ENCODE measurements around the gene ATRNL1. TPM values are rescaled to one million over a fixed set of nuclear protein-coding genes. Genes with fewer than 3 reads are reported as not detected.

Gene ATRNL1
- total RNA-seq, 1 experiment from 2014 or later = 8.8 TPM

DNA sequence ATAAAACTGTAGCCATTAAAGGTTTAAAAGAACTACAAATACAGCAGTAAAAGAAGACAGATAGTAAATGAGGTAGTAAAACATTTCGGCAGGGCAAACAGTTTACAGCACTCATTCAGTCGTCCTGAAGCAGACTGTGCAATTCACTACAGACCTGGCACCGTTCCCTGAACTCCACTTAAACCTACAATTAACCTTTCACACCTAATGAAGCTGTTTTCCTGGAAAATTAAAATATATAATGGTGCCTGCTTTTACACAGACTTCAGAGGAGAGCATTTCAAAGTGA, 844.5 kb downstream of the ATRNL1 start:
- intact Hi-C loops (cut with micrococcal nuclease; ENCODE audit: unreplicated experiment) = no loop called here
- peaks cover 18% of the 10 kb centered on the region for H3K27me3 Mint-ChIP-seq (ENCODE audit: unreplicated experiment)
- CTCF ChIA-PET = no interaction called here
- TF ChIP-seq, protein P1, sequence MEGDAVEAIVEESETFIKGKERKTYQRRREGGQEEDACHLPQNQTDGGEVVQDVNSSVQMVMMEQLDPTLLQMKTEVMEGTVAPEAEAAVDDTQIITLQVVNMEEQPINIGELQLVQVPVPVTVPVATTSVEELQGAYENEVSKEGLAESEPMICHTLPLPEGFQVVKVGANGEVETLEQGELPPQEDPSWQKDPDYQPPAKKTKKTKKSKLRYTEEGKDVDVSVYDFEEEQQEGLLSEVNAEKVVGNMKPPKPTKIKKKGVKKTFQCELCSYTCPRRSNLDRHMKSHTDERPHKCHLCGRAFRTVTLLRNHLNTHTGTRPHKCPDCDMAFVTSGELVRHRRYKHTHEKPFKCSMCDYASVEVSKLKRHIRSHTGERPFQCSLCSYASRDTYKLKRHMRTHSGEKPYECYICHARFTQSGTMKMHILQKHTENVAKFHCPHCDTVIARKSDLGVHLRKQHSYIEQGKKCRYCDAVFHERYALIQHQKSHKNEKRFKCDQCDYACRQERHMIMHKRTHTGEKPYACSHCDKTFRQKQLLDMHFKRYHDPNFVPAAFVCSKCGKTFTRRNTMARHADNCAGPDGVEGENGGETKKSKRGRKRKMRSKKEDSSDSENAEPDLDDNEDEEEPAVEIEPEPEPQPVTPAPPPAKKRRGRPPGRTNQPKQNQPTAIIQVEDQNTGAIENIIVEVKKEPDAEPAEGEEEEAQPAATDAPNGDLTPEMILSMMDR (IDR thresholded peaks at IDR 0.05; ENCODE audit: unreplicated experiment) = no peak
- BruUV-seq (replicated peaks) = no TSS peak
- H3K27ac Mint-ChIP-seq (ENCODE audit: unreplicated experiment) = no peak overlapping the region
- DNase-seq = no peak
- H3K36me3 Mint-ChIP-seq (ENCODE audit: insufficient read depth, unreplicated experiment) = no peaks in the 10 kb centered on the region
- no peak overlapping the region for H3K4me3 Mint-ChIP-seq (ENCODE audit: low read depth, unreplicated experiment)
- H3K9me3 Mint-ChIP-seq (ENCODE audit: low read depth, unreplicated experiment) = peaks cover 2% of the 10 kb centered on the region
- H3K4me1 Mint-ChIP-seq (ENCODE audit: low read depth, unreplicated experiment) = no peaks in the 10 kb centered on the region

DNA sequence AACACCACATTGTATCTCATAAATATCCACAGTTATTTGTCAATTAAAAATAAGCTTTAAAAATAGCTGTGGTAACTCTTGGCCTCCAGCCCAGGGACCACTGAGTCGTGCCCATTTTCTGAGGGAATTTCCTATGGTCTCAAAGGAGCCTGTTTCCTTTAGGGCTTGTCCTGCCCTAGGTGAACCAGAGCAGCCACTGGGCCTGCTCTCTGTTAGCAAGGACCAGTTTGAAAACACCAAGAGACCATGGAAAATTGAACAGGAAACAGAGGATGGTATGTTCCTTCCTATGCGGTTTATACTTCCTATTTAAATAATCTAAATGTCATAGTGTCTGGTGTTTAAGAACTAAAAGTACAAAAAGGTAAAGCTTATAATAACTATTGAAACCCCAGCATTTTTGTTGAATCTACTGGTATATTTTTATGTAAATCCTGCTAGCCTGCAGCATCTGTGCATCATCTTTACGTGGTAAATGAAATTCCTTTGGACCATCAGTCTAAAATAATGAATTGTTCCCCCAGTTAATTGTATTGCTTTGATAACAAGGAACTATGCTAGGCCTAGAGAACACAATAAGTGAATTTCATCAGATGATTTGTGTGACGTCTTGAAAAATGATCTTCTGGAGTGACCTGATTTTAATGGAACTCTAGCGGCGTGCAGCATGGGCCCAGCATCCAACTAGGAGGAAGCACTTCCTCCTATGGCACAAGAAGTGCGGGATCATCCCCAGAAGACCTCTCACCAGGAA, 846.1 kb downstream of the ATRNL1 start:
- intact Hi-C loops (cut with micrococcal nuclease; ENCODE audit: unreplicated experiment) = no loop called here
- no TSS peak for BruUV-seq (replicated peaks)
- Mint-ChIP-seq H3K9me3 (ENCODE audit: low read depth, unreplicated experiment) (peaks cover 2% of the 10 kb centered on the region), H3K4me3 (ENCODE audit: low read depth, unreplicated experiment) (no peak overlapping the region), H3K4me1 (ENCODE audit: low read depth, unreplicated experiment) (no peaks in the 10 kb centered on the region), H3K36me3 (ENCODE audit: insufficient read depth, unreplicated experiment) (no peaks in the 10 kb centered on the region), H3K27ac (ENCODE audit: unreplicated experiment) (no peak overlapping the region), H3K27me3 (ENCODE audit: unreplicated experiment) (peaks cover 13% of the 10 kb centered on the region)
- CTCF ChIA-PET = no interaction called here
- DNase-seq = no peak
- TF ChIP-seq, protein P1 (IDR thresholded peaks at IDR 0.05; ENCODE audit: unreplicated experiment) = no peak

DNA sequence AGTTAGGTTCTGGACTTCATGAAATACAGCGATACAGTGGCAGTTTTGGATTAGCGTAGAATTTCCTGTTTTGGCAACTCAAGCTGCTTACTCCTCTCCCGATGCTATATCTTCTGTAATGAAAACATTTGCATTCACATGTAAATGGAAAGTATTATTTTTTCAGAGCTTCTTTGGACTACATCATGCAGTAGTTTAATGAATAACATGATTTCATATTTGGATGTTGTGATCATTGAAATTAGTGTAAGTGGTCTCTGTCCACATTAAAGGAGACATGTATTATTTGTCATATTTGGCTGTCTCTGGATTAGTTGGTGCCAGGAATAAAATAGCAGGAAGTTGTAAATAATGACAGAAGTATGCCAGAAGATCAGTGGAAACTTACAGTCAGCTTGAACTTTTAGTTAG, 848.2 kb downstream of the ATRNL1 start:
- no TSS peak for BruUV-seq (replicated peaks)
- DNase-seq = no peak
- Mint-ChIP-seq H3K9me3 (ENCODE audit: low read depth, unreplicated experiment) (no peaks in the 10 kb centered on the region), H3K36me3 (ENCODE audit: insufficient read depth, unreplicated experiment) (no peaks in the 10 kb centered on the region), H3K27me3 (ENCODE audit: unreplicated experiment) (no peaks in the 10 kb centered on the region), H3K4me3 (ENCODE audit: low read depth, unreplicated experiment) (no peak overlapping the region), H3K27ac (ENCODE audit: unreplicated experiment) (no peak overlapping the region), H3K4me1 (ENCODE audit: low read depth, unreplicated experiment) (no peaks in the 10 kb centered on the region)
- intact Hi-C loops (cut with micrococcal nuclease; ENCODE audit: unreplicated experiment) = no loop called here
- CTCF ChIA-PET = no interaction called here
- TF ChIP-seq, protein P1 (IDR thresholded peaks at IDR 0.05; ENCODE audit: unreplicated experiment) = no peak

DNA sequence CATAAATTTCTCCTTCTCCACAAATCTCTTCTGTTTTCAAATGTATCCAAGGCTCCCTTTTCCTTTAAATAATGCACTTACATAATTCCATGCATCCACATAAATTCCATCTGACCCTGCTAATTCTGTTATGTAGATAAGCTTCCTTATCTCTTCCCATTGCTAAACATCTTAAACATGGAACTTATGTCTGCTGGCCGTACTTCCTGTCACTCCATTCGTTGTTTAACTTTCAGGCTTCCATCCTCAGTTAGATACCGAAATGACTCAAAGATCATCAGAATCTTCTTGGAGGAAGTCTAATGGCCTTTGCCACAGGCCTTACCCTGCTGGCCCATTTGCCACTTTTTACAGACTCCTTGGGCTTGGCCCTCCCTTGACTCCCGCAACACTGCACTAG, 848.9 kb downstream of the ATRNL1 start:
- Mint-ChIP-seq H3K4me3 (ENCODE audit: low read depth, unreplicated experiment) (no peak overlapping the region), H3K27me3 (ENCODE audit: unreplicated experiment) (no peaks in the 10 kb centered on the region), H3K4me1 (ENCODE audit: low read depth, unreplicated experiment) (no peaks in the 10 kb centered on the region), H3K27ac (ENCODE audit: unreplicated experiment) (no peak overlapping the region), H3K36me3 (ENCODE audit: insufficient read depth, unreplicated experiment) (no peaks in the 10 kb centered on the region), H3K9me3 (ENCODE audit: low read depth, unreplicated experiment) (no peaks in the 10 kb centered on the region)
- BruUV-seq (replicated peaks) = no TSS peak
- TF ChIP-seq, protein P1 (IDR thresholded peaks at IDR 0.05; ENCODE audit: unreplicated experiment) = no peak
- CTCF ChIA-PET = no interaction called here
- intact Hi-C loops (cut with micrococcal nuclease; ENCODE audit: unreplicated experiment) = no loop called here
- no peak for DNase-seq

Data from Calu3 (cell line).